GM21576 (cell line): ENCODE measurements around the gene CHTF18.
"Not testable (repeated sequence)": the region's sequence is repeated elsewhere in the genome, so short reads cannot be mapped to it uniquely, and the experiment has no call there.

Source experiments
- ATAC-seq: cut with Tn5 transposase; IDR thresholded peaks from one replicate; pipeline ENCODE4 v1.9.1; 2021; ENCODE audit warnings: mild to moderate bottlenecking, moderate library complexity; ENCODE audit not compliant: unreplicated experiment

CHTF18 gene

DNA sequence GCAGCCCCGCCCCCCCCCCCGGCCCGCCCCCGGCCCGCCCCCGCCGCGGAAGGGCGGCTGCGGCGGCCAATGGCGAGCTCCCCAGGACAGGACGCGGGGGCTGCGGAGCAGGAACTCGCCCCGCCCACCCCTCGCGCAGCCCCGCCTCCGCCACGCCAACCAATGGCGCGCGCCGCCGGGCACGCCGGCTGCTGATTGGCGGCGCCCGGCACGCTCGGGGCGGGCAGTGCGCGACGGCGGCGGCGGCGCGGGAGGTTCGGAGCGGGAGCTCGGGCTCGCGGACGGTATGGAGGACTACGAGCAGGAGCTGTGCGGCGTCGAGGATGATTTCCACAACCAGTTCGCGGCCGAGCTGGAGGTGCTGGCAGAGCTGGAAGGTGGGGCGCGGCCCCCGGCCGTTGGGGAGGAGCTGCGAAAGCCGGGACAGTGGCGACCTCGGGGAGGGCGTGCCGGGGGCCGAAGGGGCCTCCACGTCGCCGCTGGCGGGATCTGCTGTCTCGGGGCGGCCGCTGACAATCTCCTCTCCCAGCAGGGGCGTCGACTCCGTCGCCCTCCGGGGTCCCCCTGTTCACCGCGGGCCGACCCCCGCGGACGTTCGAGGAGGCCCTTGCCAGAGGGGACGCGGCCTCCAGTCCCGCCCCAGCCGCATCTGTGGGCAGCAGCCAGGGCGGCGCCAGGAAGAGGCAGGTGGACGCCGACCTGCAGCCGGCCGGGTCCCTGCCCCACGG is at the start of gene CHTF18:
Gene CHTF18 (plus strand): TSS at position 222 of the 728 bp plus-strand sequence. CDS start 65 bp downstream, at position 287.
- peak; percentile 70 for ATAC-seq

GRCh38 chr16:739560-740458 is 48.6 kb upstream of the CHTF18 start:
- no peak for ATAC-seq

GRCh38 chr16:740459-740763 is 48.0 kb upstream of the CHTF18 start:
- no peak for ATAC-seq

DNA sequence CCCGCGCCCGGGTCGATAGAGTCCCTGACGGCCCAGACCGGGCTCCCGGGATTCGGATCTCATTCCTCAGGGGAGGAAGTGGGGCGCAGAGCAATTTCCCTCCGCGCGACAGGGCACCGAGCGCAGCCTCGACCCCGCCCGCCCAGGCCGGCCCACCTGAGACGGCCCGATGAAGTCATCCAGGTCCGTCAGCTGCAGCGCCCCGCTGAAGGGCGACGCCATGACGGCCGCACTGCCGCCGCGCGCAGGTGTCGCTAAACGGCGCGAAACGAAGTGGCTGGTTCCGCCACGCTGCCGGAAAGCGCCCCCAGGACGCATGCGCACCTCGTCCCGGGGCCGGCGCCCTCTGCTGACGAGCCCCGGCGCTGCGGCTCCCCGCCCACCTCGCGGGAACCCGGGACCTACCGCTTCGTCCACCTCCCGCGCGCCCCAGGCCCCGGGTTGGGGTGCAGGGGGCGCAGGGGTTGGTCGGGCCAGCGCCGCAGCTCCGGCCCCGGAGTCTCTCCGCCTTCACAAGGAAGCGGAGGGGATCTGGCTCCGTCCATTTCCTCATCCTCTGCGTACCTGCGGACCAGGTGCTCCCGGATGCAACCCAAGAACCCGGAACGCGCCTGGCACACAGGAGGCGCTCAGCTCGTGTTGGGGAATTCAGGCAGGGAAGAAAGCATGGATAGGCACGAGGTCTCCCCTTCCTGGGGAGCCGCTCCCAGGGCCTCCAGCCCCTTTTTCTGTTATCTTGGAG is 47.5 kb upstream of the CHTF18 start, which contains the start of gene CIAO3:
Gene CIAO3 (minus strand): TSS at position 234 of the 742 bp plus-strand sequence. CDS start 12 bp downstream, at position 222.
- peak; percentile 63 for ATAC-seq

DNA sequence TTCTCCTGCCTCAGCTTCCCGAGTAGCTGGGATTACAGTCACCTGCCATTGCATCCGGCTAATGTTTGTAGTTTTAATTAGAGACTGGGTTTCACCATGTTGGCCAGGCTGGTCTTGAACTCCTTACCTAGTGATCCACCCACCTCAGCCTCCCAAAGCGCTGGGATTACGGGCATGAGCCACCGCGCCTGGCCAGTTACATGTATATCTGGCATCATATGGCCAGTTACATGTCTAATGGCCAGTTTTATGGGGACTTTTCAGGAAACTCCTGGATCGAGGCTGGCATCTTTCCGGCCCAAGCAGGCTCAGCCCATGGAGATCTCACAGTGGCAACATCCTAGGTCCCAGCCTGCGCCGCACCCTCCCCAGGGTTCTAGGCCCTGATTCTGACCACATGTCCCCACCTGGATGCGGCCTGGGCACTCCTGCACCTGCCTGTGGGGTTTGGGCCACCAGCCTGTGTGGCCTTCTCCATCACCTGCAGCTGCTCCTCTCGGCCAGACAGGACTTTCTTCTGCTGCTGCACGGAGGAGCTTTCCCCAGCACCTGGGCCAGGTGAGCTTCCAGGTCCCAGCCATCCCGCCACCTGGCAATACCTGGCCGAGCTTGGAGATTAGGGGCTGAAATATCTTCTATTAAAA is 46.3 kb upstream of the CHTF18 start:
- no peak for ATAC-seq

GRCh38 chr16:742894-743293 is 45.5 kb upstream of the CHTF18 start:
- ATAC-seq: not testable (repeated sequence)

- no peak for ATAC-seq
Measured at GRCh38 chr16:743794-744500, 44.5 kb upstream of the CHTF18 start.

DNA sequence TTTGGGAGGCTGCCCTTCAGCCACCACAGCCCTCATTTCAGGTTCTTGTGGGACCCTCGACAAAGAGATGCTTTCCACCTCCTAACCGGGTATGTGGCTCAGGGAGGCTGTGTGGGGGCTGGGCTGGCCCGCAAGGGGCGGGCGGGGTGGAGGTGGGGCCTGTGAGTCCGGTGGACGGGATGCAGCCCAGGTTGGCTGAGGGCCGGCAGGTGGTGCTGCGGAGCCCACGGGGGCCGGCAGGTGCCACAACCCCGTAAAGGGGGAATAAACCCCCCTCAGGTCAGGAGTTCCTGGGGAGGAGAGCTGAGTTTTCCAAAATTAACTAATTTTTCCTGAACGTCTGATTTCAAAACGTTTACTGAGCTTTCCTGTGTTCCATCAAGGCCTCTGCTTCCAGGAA is 42.7 kb upstream of the CHTF18 start:
- ATAC-seq: no peak

GRCh38 chr16:746637-747036 is 41.8 kb upstream of the CHTF18 start:
- no peak for ATAC-seq

DNA sequence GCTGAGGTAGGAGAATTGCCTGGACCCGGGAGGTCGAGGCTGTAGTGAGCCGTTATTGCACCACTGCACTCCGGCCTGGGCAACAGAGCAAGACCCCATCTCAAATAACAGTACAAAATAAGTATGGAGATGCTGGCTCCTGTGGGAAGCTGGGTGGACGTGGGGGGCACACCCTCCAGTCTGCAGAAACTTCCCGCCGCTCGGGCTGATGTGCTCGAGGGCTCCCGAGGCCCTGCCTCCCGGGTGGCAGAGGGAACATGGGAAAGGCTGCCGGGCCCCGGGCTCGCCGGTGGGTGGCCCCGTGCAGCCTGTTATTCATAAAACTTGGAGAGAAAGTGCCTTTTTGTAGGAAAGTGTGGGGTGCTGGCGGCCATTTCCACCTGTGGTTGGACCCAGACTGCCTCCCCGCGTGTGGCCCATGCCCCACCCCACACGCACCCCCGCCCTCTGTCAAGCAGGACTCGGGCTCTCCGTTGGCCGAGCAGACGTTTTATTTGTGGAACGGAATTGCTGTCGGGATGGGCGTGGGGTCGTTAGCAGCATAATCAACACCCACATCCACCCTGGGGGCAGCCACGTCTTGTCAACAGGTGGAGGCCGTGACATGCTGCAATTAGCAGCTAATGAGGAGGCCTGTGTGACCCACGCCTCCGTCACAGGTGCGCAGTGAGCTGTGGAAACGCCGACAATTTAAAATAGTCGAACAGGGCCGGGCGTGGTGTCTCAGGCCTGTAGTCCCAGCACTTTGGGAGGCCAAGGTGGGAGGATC is 40.3 kb upstream of the CHTF18 start:
- ATAC-seq: no peak

DNA sequence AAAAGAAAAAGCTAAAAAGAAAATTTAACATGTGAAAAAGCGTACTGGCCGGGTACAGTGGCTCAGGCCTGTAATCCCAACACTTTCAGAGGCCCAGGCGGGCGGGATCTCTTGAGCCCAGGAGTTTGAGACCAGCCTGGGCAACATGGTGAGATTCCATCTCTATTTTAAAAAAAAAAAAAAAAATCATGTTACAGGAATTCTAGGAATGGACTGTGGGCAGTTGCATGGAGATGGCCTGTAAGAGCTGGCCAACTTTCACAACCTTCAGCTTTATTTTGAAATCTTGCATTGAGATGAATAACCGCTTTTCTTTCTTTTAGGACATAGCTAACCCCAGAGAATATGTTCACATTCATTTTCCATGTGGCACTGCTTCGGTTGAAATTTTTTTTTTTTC is 39.4 kb upstream of the CHTF18 start:
- no peak for ATAC-seq

- no peak for ATAC-seq
Measured at GRCh38 chr16:750485-750884, 37.9 kb upstream of the CHTF18 start.

- no peak for ATAC-seq
Measured at GRCh38 chr16:751152-752006, 37.0 kb upstream of the CHTF18 start.

GRCh38 chr16:752007-752312 is 36.5 kb upstream of the CHTF18 start:
- no peak for ATAC-seq

GRCh38 chr16:754121-754607 is 34.3 kb upstream of the CHTF18 start:
- ATAC-seq: not testable (repeated sequence)

GRCh38 chr16:754656-755055 is 33.8 kb upstream of the CHTF18 start:
- no peak for ATAC-seq

- ATAC-seq: no peak
Measured at GRCh38 chr16:756428-756827, 32.0 kb upstream of the CHTF18 start.

- no peak for ATAC-seq
Measured at GRCh38 chr16:759110-759910, 29.1 kb upstream of the CHTF18 start.
